HUES64 (cell line): ENCODE measurements around the gene MDH1B.
A peak's percentile ranks its signal among the peaks of the same experiment; 100 is the strongest.

Source experiments
- H3K27ac ChIP-seq: 2 replicates; pipeline ENCODE4 v1.7.0; 2013; ENCODE audit warnings: low read depth, low read length, inconsistent platforms
- H3K27me3 ChIP-seq: 2 replicates; pipeline ENCODE4 v1.6.1; 2013; ENCODE audit warnings: mild to moderate bottlenecking, low read length; ENCODE audit not compliant: insufficient read depth
- H3K36me3 ChIP-seq: 2 replicates; pipeline ENCODE4 v1.6.1; 2013; ENCODE audit warnings: mild to moderate bottlenecking, low read length; ENCODE audit not compliant: insufficient read depth
- H3K4me1 ChIP-seq: 2 replicates; pipeline ENCODE4 v1.6.1; 2013; ENCODE audit warnings: mild to moderate bottlenecking, low read length, moderate library complexity; ENCODE audit not compliant: insufficient read depth
- H3K4me3 ChIP-seq: 2 replicates; pipeline ENCODE4 v1.5.1; 2013; ENCODE audit warnings: mild to moderate bottlenecking, low read length, moderate library complexity
- H3K9ac ChIP-seq: 2 replicates; pipeline ENCODE4 v1.6.1; 2013; ENCODE audit warnings: mild to moderate bottlenecking, low read depth, low read length
- H3K9me3 ChIP-seq: 2 replicates; pipeline ENCODE4 v1.6.1; 2013; ENCODE audit warnings: low read depth, low read length; ENCODE audit not compliant: insufficient read depth
- WGBS: fragments of 150-250, 120-280 bp; methylation state at CpG from one replicate; pipeline ENCODE4 v1.1.7; 2013; ENCODE audit warnings: missing lambda C conversion rate; 5-methylcytosine and 5-hydroxymethylcytosine counted together

Gene MDH1B

GRCh38 chr2:206764673-206765241, 371 bp downstream of the MDH1B start:
- Histone ChIP-seq H3K27me3 (no peaks in the 10 kb centered on the region), H3K4me1 (0 out of 2 replicates have a peak, but pooled peaks cover 4% of the 10 kb centered on the region), H3K9me3 (no peaks in the 10 kb centered on the region), H3K27ac (no peak overlapping the region), H3K9ac (peak overlapping the region; percentile 91), H3K4me3 (peak overlapping the region; percentile 82), H3K36me3 (peaks cover 28% of the 10 kb centered on the region)
- WGBS = 7% methylated on average over 18 of the region's 18 CpGs

- Histone ChIP-seq H3K9ac (no peak overlapping the region), H3K9me3 (no peaks in the 10 kb centered on the region), H3K27me3 (no peaks in the 10 kb centered on the region), H3K4me1 (no peaks in the 10 kb centered on the region), H3K27ac (no peak overlapping the region), H3K36me3 (no peaks in the 10 kb centered on the region), H3K4me3 (no peak overlapping the region)
- WGBS = 75% methylated on average over 1 of the region's 1 CpG
Measured at GRCh38 chr2:206756816-206757215, 8.3 kb downstream of the MDH1B start.

- Histone ChIP-seq H3K4me1 (no peaks in the 10 kb centered on the region), H3K27ac (no peak overlapping the region), H3K27me3 (no peaks in the 10 kb centered on the region), H3K9ac (no peak overlapping the region), H3K4me3 (no peak overlapping the region), H3K36me3 (no peaks in the 10 kb centered on the region), H3K9me3 (no peaks in the 10 kb centered on the region)
- 60% methylated on average over 2 of the region's 2 CpGs for WGBS
Measured at GRCh38 chr2:206740800-206741199, 24.3 kb downstream of the MDH1B start.

GRCh38 chr2:206739271-206739670, 25.9 kb downstream of the MDH1B start:
- Histone ChIP-seq H3K36me3 (no peaks in the 10 kb centered on the region), H3K27ac (no peak overlapping the region), H3K4me1 (no peaks in the 10 kb centered on the region), H3K9ac (no peak overlapping the region), H3K4me3 (no peak overlapping the region), H3K9me3 (no peaks in the 10 kb centered on the region), H3K27me3 (no peaks in the 10 kb centered on the region)
- WGBS = 81% methylated on average over 2 of the region's 2 CpGs

- Histone ChIP-seq H3K4me1 (no peaks in the 10 kb centered on the region), H3K27ac (no peak overlapping the region), H3K36me3 (no peaks in the 10 kb centered on the region), H3K27me3 (no peaks in the 10 kb centered on the region), H3K4me3 (no peak overlapping the region), H3K9me3 (no peaks in the 10 kb centered on the region), H3K9ac (no peak overlapping the region)
- WGBS = 93% methylated on average over 5 of the region's 5 CpGs
Measured at GRCh38 chr2:206736935-206737334, 28.2 kb downstream of the MDH1B start.

GRCh38 chr2:206733341-206733740, 31.8 kb downstream of the MDH1B start:
- Histone ChIP-seq H3K36me3 (no peaks in the 10 kb centered on the region), H3K9ac (no peak overlapping the region), H3K9me3 (no peaks in the 10 kb centered on the region), H3K27me3 (no peaks in the 10 kb centered on the region), H3K27ac (no peak overlapping the region), H3K4me3 (no peak overlapping the region), H3K4me1 (no peaks in the 10 kb centered on the region)
- WGBS = 88% methylated on average over 2 of the region's 2 CpGs

- Histone ChIP-seq H3K36me3 (no peaks in the 10 kb centered on the region), H3K9ac (no peak overlapping the region), H3K27me3 (no peaks in the 10 kb centered on the region), H3K4me1 (no peaks in the 10 kb centered on the region), H3K27ac (no peak overlapping the region), H3K9me3 (no peaks in the 10 kb centered on the region), H3K4me3 (no peak overlapping the region)
- WGBS = 91% methylated on average over 7 of the region's 7 CpGs
Measured at GRCh38 chr2:206728277-206729199, 36.6 kb downstream of the MDH1B start.

GRCh38 chr2:206727287-206727686, 37.8 kb downstream of the MDH1B start:
- H3K9ac ChIP-seq = no peak overlapping the region
- H3K9me3 ChIP-seq = no peaks in the 10 kb centered on the region
- WGBS = 97% methylated on average over 2 of the region's 2 CpGs
- no peak overlapping the region for H3K27ac ChIP-seq
- H3K4me3 ChIP-seq = no peak overlapping the region
- H3K4me1 ChIP-seq = no peaks in the 10 kb centered on the region
- no peaks in the 10 kb centered on the region for H3K36me3 ChIP-seq
- H3K27me3 ChIP-seq = no peaks in the 10 kb centered on the region

- 100% methylated on average over 1 of the region's 1 CpG for WGBS
- 0 out of 2 replicates have a peak, but pooled peaks cover under 1% of the 10 kb centered on the region for H3K27me3 ChIP-seq
Measured at GRCh38 chr2:206723288-206723687, 41.8 kb downstream of the MDH1B start.

GRCh38 chr2:206721256-206721920, 43.7 kb downstream of the MDH1B start:
- Histone ChIP-seq H3K9me3 (no peaks in the 10 kb centered on the region), H3K27ac (no peak overlapping the region), H3K4me1 (no peaks in the 10 kb centered on the region), H3K36me3 (no peaks in the 10 kb centered on the region), H3K27me3 (peaks cover 15% of the 10 kb centered on the region), H3K4me3 (no peak overlapping the region), H3K9ac (no peak overlapping the region)
- WGBS = 93% methylated on average over 3 of the region's 4 CpGs

More at GRCh38 chr2:206723288-206723687, 41.8 kb downstream of the MDH1B start:
- H3K36me3 ChIP-seq = no peaks in the 10 kb centered on the region
- H3K9me3 ChIP-seq = no peaks in the 10 kb centered on the region
- no peak overlapping the region for H3K4me3 ChIP-seq
- H3K4me1 ChIP-seq = no peaks in the 10 kb centered on the region
- H3K9ac ChIP-seq = no peak overlapping the region
- H3K27ac ChIP-seq = no peak overlapping the region

- Histone ChIP-seq H3K4me1 (peaks cover 3% of the 10 kb centered on the region; the same call in 1 of the 2 replicates), H3K27ac (no peak within 1 kb of the TSS), H3K36me3 (no peaks in the 10 kb centered on the region), H3K9ac (no peak within 1 kb of the TSS), H3K27me3 (peaks cover 31% of the 10 kb centered on the region), H3K4me3 (no peak within 1 kb of the TSS), H3K9me3 (no peaks in the 10 kb centered on the region)
- WGBS = 100% methylated on average over 1 of the region's 1 CpG
Measured at GRCh38 chr2:206718296-206718695, 46.8 kb downstream of the MDH1B start, which contains the start of gene DYTN. Gene DYTN, minus strand, starts transcription at chr2:206718396. Its CDS starts 117 bp downstream, at chr2:206718279.
